ENCODE measurements around the gene CROCC. TPM values are rescaled to one million over a fixed set of nuclear protein-coding genes. Genes with fewer than 3 reads are reported as not detected.
A peak's percentile ranks its signal among the peaks of the same experiment; 100 is the strongest.
"Not testable (repeated sequence)": the region's sequence is repeated elsewhere in the genome, so short reads cannot be mapped to it uniquely, and the experiment has no call there.

The CROCC gene
- total RNA-seq, 1 experiment from 2014 or later: 21.7 TPM

- H3K27ac ChIP-seq: peak overlapping the region; percentile 100
- DNase-seq (ENCODE audit: low read depth in 1 of 2, low spot score in 2 of 2): peak; percentile 99 to 100
- no peaks in the 10 kb centered on the region for H3K36me3 ChIP-seq
- peaks cover 23% of the 10 kb centered on the region for H3K4me1 ChIP-seq (replicated peaks)
- H3K27me3 ChIP-seq (replicated peaks): no peaks in the 10 kb centered on the region
- H3K9me3 ChIP-seq (replicated peaks): no peaks in the 10 kb centered on the region
- peak overlapping the region; percentile 38 for H3K4me3 ChIP-seq
These were observed 17.1 kb upstream of the CROCC start for GRCh38 chr1:16904560-16905109.

- Histone ChIP-seq H3K9me3 (replicated peaks) (no peaks in the 10 kb centered on the region), H3K4me3 (peak overlapping the region; percentile 38), H3K27ac (peak overlapping the region; percentile 100), H3K4me1 (replicated peaks) (peaks cover 23% of the 10 kb centered on the region), H3K36me3 (no peaks in the 10 kb centered on the region), H3K27me3 (replicated peaks) (no peaks in the 10 kb centered on the region)
- DNase-seq (ENCODE audit: low read depth in 1 of 2, low spot score in 2 of 2): peak in 1 of 2 experiments; percentile 98
These were observed 16.4 kb upstream of the CROCC start for GRCh38 chr1:16905110-16905867.

GRCh38 chr1:16905868-16906702, 15.6 kb upstream of the CROCC start:
- H3K4me1 ChIP-seq (replicated peaks): peaks cover 23% of the 10 kb centered on the region
- no peak overlapping the region for H3K27ac ChIP-seq
- H3K9me3 ChIP-seq (replicated peaks): no peaks in the 10 kb centered on the region
- DNase-seq (ENCODE audit: low read depth in 1 of 2, low spot score in 2 of 2): no peak
- H3K27me3 ChIP-seq (replicated peaks): no peaks in the 10 kb centered on the region
- no peak overlapping the region for H3K4me3 ChIP-seq
- no peaks in the 10 kb centered on the region for H3K36me3 ChIP-seq

GRCh38 chr1:16906873-16907272, 14.9 kb upstream of the CROCC start:
- DNase-seq (ENCODE audit: low read depth in 1 of 2, low spot score in 2 of 2): no peak
- Histone ChIP-seq H3K36me3 (no peaks in the 10 kb centered on the region), H3K4me1 (replicated peaks) (peaks cover 23% of the 10 kb centered on the region), H3K9me3 (replicated peaks) (no peaks in the 10 kb centered on the region), H3K27ac (no peak overlapping the region), H3K27me3 (replicated peaks) (no peaks in the 10 kb centered on the region), H3K4me3 (no peak overlapping the region)

- Histone ChIP-seq H3K4me1 (replicated peaks) (peaks cover 18% of the 10 kb centered on the region), H3K36me3 (no peaks in the 10 kb centered on the region), H3K9me3 (replicated peaks) (no peaks in the 10 kb centered on the region), H3K27me3 (replicated peaks) (no peaks in the 10 kb centered on the region), H3K4me3 (no peak overlapping the region), H3K27ac (no peak overlapping the region)
- DNase-seq (ENCODE audit: low read depth in 1 of 2, low spot score in 2 of 2): no peak
These were observed 13.6 kb upstream of the CROCC start for GRCh38 chr1:16907870-16908758.

GRCh38 chr1:16911851-16912721, 9.6 kb upstream of the CROCC start:
- not testable (repeated sequence) for H3K27me3 ChIP-seq (replicated peaks); DNase-seq (ENCODE audit: low read depth in 1 of 2, low spot score in 2 of 2); H3K36me3 ChIP-seq; H3K9me3 ChIP-seq (replicated peaks); H3K27ac ChIP-seq; H3K4me3 ChIP-seq; H3K4me1 ChIP-seq (replicated peaks)

- H3K36me3 ChIP-seq; H3K9me3 ChIP-seq (replicated peaks); DNase-seq (ENCODE audit: low read depth in 1 of 2, low spot score in 2 of 2); H3K27ac ChIP-seq; H3K4me1 ChIP-seq (replicated peaks); H3K27me3 ChIP-seq (replicated peaks); H3K4me3 ChIP-seq: not testable (repeated sequence)
These were observed 9.0 kb upstream of the CROCC start for GRCh38 chr1:16912742-16913141.

- Histone ChIP-seq H3K36me3 (peaks cover 3% of the 10 kb centered on the region; the same call in 1 of the 2 replicates), H3K4me1 (replicated peaks) (peaks cover 8% of the 10 kb centered on the region; the same call in 1 of the 2 replicates), H3K4me3 (peak overlapping the region; percentile 95), H3K27me3 (replicated peaks) (no peaks in the 10 kb centered on the region), H3K9me3 (replicated peaks) (0 out of 2 replicates have a peak, but pooled peaks cover 3% of the 10 kb centered on the region), H3K27ac (0 out of 2 replicates have a peak overlapping the region, but pooled peaks have one; percentile 9)
- no peak for DNase-seq (ENCODE audit: low read depth in 1 of 2, low spot score in 2 of 2)
These were observed 8.4 kb upstream of the CROCC start for GRCh38 chr1:16913181-16913832.

- Histone ChIP-seq H3K4me3 (peak overlapping the region; percentile 95), H3K9me3 (replicated peaks) (0 out of 2 replicates have a peak, but pooled peaks cover 3% of the 10 kb centered on the region), H3K27me3 (replicated peaks) (no peaks in the 10 kb centered on the region), H3K36me3 (peaks cover 3% of the 10 kb centered on the region; the same call in 1 of the 2 replicates), H3K27ac (peak overlapping the region; percentile 49; the same call in 1 of the 2 replicates), H3K4me1 (replicated peaks) (peaks cover 8% of the 10 kb centered on the region; the same call in 1 of the 2 replicates)
- DNase-seq (ENCODE audit: low read depth in 1 of 2, low spot score in 2 of 2): peak; percentile 87 to 95
These were observed 7.7 kb upstream of the CROCC start for GRCh38 chr1:16913833-16914662.

GRCh38 chr1:16914928-16915626, 6.7 kb upstream of the CROCC start:
- not testable (repeated sequence) for H3K27ac ChIP-seq; H3K4me3 ChIP-seq; H3K27me3 ChIP-seq (replicated peaks); H3K9me3 ChIP-seq (replicated peaks); DNase-seq (ENCODE audit: low read depth in 1 of 2, low spot score in 2 of 2); H3K36me3 ChIP-seq; H3K4me1 ChIP-seq (replicated peaks)

GRCh38 chr1:16915627-16915973, 6.1 kb upstream of the CROCC start:
- Histone ChIP-seq H3K27me3 (replicated peaks) (no peaks in the 10 kb centered on the region), H3K9me3 (replicated peaks) (0 out of 2 replicates have a peak, but pooled peaks cover 3% of the 10 kb centered on the region), H3K27ac (no peak overlapping the region), H3K4me3 (no peak overlapping the region), H3K4me1 (replicated peaks) (peaks cover 8% of the 10 kb centered on the region; the same call in 1 of the 2 replicates), H3K36me3 (peaks cover 3% of the 10 kb centered on the region; the same call in 1 of the 2 replicates)
- no peak for DNase-seq (ENCODE audit: low read depth in 1 of 2, low spot score in 2 of 2)
